ENCODE data around the gene GTF3C6. TPM values are rescaled to one million over a fixed set of nuclear protein-coding genes. Genes with fewer than 3 reads are reported as not detected.

GTF3C6 gene
- total and polyA plus RNA-seq, 2 of the 8 experiments (the other 6 are each of a cell fraction or from before 2014, with no cell fraction given) = 13.1 to 87.4 TPM

- no peak for TF ChIP-seq CHD7 (IDR thresholded peaks at IDR 0.05; ENCODE audit: insufficient replicate concordance, low read length)
- TF ChIP-seq GTF2F1 (IDR thresholded peaks at IDR 0.05; ENCODE audit: borderline replicate concordance, low read depth, low read length) = no peak
- TF ChIP-seq TAF1 (IDR thresholded peaks at IDR 0.05; ENCODE audit: low read depth, low read length) = no peak
Observed at GRCh38 chr6:111015389-111016124, 57.1 kb downstream of the GTF3C6 start (continued).

Data from H1 (cell line).